ES-I3 (cell line): ENCODE measurements around the gene PITPNM3.
"Not testable (repeated sequence)": the region's sequence is repeated elsewhere in the genome, so short reads cannot be mapped to it uniquely, and the experiment has no call there.

Experiments
- H3K36me3 ChIP-seq: 2 replicates; pipeline ENCODE4 v1.6.1; 2013; ENCODE audit warnings: mild to moderate bottlenecking, low read length, control low read depth, moderate library complexity; ENCODE audit not compliant: insufficient read depth
- H3K4me1 ChIP-seq: 2 replicates; pipeline ENCODE4 v1.6.1; 2013; ENCODE audit warnings: mild to moderate bottlenecking, control low read depth, low read length; ENCODE audit not compliant: insufficient read depth
- H3K9ac ChIP-seq: 2 replicates; pipeline ENCODE4 v1.6.1; 2013; ENCODE audit warnings: low read depth, mild to moderate bottlenecking, low read length, moderate library complexity
- H3K9me3 ChIP-seq: 2 replicates; pipeline ENCODE4 v1.6.1; 2013; ENCODE audit warnings: mild to moderate bottlenecking, low read length, moderate library complexity; ENCODE audit not compliant: control insufficient read depth, insufficient read depth

Gene PITPNM3

DNA sequence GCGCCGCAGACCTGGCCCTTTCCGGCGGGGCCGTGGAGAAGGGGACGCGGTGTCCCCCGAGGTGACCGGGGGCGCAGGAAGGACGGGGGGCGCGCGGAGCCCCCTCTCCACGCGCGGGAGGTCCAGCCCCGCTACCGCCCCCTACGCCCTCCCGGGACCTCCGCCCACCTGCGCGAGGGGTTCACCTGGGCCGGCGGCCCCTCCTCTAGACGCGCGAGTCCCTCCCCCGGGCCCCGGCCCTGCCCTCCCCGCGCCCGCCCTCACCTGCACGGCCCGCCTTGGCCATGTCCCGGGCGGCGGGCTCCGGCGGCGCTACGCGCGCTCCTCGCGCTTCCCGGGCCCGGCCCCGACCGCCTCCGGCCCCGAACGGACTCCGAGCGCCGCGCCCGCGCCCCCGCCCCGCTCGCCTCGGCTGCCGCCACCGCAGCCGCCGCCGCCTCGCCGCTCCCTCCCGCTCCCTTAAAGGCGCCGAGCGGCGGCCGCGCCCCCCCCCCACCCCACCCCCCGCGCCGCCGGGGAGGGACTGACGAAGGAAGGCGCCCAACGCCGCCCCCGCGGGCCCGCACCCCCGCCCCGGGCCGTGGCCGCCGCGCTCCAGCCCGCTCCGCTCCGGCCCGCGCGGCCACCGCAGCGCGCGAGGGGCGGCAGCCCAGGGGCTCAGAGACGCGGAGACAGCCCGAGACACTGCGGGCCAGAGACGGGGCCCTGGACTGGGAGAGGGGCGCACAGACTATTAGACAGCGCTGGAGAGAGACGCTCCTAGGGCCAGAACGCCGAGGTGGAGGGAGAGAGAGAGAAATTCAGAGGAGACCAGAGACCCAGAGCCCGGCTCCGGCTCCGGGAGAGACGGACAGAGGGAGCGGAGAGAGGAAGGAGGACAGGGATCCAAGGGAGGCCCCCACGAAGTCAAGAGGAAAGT, at the start of gene PITPNM3:
Gene PITPNM3, minus strand, starts transcription at position 435 of the 919 bp plus-strand sequence. Its CDS starts 149 bp downstream, at position 286.
- Histone ChIP-seq H3K4me1 (peaks cover 8% of the 10 kb centered on the region), H3K9ac (peak within 1 kb of the TSS; percentile 66), H3K9me3 (no peaks in the 10 kb centered on the region), H3K36me3 (no peaks in the 10 kb centered on the region)

DNA sequence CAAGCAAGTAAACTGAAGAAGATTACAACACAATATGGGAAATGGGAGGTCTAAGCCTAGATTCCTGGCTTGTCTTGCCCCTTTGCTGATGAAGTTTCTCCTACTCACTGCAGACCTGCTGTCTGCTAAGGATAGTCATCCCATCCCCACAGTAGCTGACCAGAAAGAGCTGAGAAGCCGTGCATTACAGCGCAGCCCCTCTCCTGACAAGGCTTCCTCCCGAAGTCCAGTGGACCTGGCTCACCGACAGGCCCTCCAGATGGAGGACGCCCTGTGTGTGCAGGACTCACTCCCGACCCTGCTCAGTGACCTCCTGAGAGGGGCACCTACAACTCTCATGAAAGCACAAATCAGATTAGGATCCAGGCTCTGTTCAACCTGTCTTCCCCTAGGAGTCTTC, 48.8 kb upstream of the PITPNM3 start:
- Histone ChIP-seq H3K9ac (no peak overlapping the region), H3K9me3 (no peaks in the 10 kb centered on the region), H3K36me3 (peaks cover 15% of the 10 kb centered on the region), H3K4me1 (no peaks in the 10 kb centered on the region)

DNA sequence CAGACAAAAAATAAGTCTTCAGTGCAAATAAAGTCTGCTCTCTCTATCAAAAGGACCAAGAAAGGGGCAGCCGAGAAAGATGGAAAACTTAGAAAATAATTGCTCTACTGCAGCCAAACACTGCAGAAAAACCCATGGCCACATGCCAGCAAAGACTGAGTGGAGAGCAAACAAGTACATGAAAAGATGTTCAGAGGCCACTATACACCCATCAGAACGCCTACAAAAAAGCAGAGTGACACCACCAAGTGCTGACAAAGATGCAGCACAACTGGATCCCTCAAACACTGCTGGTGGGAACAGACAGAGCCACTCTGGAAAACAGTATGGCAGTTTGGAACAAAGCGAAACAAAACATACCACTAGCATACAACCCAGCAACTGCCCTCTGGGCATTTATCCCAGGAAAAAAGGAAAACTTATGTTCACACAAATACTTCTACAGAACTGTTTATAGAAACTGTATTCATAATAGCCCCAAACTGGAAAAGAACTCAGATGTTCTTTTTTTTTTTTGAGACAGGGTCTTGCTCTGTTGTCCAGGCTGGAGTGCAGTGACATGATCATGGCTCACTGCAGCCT, 47.5 kb upstream of the PITPNM3 start:
- H3K36me3 ChIP-seq: peaks cover 9% of the 10 kb centered on the region

DNA sequence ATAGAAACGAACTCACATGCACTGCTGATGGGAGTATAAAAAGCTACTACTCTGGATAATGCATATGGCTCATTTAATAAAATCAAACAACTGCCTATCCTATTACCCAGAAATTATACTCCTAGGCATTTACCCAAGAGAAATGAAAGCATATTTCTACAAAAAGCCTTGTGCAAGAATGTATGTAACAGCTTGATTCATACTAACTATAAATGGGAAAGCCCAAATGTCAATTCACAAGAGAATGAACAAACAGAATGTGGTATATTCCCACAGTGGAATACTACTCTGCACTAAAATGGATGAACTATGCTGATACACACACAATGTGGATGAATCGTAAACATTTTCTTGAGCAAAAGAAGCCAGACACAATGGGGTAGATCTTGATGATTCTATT, 45.8 kb upstream of the PITPNM3 start:
- no peaks in the 10 kb centered on the region for H3K9me3 ChIP-seq
- H3K4me1 ChIP-seq: 0 out of 2 replicates have a peak, but pooled peaks cover 3% of the 10 kb centered on the region
- peaks cover 5% of the 10 kb centered on the region; the same call in 1 of the 2 replicates for H3K36me3 ChIP-seq
- no peak overlapping the region for H3K9ac ChIP-seq

More for the DNA sequence above, 47.5 kb upstream of the PITPNM3 start:
- H3K9ac ChIP-seq: no peak overlapping the region
- no peaks in the 10 kb centered on the region for H3K9me3 ChIP-seq
- H3K4me1 ChIP-seq: 0 out of 2 replicates have a peak, but pooled peaks cover 3% of the 10 kb centered on the region

DNA sequence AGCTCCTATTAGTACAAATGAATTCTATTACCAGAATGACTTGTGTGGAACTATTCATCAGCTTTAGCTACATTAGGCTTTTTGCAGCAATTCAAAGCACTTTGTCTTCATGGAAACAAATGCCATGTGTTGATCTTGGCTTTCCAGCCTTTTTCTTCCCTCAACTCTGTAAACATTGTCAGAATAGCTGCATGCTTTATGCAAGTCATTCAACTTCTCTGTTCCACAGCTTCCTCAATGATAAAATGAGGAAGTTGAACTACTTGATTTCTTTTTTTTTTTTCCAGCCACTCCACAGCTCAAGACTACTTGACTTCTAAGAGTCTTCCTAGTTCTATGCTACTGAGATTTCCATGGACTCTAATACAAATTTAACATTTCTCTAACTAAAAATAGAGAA, 43.0 kb upstream of the PITPNM3 start:
- Histone ChIP-seq H3K36me3 (peaks cover 2% of the 10 kb centered on the region; the same call in 1 of the 2 replicates), H3K9me3 (no peaks in the 10 kb centered on the region)

DNA sequence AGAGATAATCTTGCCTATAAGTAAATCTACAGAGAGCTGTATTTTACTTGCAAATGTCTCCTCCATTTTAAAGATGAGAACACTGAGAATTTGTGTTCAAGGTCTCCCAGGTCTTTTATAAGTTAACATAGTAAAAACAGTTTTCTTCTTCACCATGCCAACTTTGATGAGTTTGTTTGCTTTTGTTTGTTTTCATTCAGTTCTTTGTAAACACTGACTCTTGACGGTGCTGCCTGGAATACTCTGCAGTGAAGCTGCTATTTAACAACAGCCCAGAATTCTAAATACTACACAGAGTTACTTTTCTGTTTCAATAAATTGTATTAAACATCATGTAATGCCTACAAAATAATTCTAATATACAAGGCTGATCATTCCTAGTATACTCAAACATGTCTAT, 41.4 kb upstream of the PITPNM3 start:
- 0 out of 2 replicates have a peak, but pooled peaks cover 3% of the 10 kb centered on the region for H3K4me1 ChIP-seq
- peaks cover 2% of the 10 kb centered on the region; the same call in 1 of the 2 replicates for H3K36me3 ChIP-seq
- H3K9ac ChIP-seq: no peak overlapping the region
- H3K9me3 ChIP-seq: no peaks in the 10 kb centered on the region

More for the DNA sequence above, 43.0 kb upstream of the PITPNM3 start:
- Histone ChIP-seq H3K9ac (no peak overlapping the region), H3K4me1 (0 out of 2 replicates have a peak, but pooled peaks cover 3% of the 10 kb centered on the region)

DNA sequence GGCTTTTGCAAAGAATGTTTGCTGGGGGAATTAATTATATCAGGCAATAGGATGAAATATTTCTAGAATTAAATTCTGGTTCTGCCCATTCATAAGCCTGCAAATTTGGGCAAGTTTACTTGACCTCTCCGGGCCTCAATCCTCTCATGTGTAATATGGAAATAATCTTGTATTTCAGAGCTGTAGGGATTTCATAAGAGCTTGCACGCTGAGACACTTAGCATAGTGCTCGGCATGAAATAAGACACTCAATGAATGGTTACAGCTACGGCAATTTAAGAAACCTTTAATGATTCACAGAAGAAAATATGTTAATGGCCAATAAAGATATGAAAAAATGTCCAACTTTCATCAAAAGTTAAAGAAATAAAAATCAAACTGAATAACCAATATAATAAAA, 40.6 kb upstream of the PITPNM3 start:
- no peak overlapping the region for H3K9ac ChIP-seq
- 0 out of 2 replicates have a peak, but pooled peaks cover 3% of the 10 kb centered on the region for H3K4me1 ChIP-seq
- H3K36me3 ChIP-seq: peaks cover 2% of the 10 kb centered on the region; the same call in 1 of the 2 replicates
- no peaks in the 10 kb centered on the region for H3K9me3 ChIP-seq

DNA sequence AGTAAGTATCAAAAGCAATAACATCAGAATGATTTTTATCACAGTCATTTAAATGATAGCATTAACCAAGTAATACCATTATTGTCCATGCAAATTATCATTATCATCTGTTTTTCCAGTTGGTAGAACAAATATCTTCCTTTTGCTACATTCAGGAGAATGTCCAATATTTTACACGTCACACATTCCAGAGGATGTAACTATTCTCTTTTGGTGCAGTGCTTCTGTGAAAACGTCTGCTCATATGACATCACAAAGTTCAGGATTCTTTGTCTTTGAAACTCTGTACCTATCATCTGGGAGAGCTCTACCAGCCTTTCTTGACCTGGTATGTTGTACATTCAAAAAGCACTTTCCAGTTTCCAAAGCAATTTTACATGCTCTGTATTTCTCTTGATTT, 40.2 kb upstream of the PITPNM3 start:
- peaks cover 3% of the 10 kb centered on the region; the same call in 1 of the 2 replicates for H3K4me1 ChIP-seq
- no peak overlapping the region for H3K9ac ChIP-seq
- peaks cover 2% of the 10 kb centered on the region; the same call in 1 of the 2 replicates for H3K36me3 ChIP-seq
- no peaks in the 10 kb centered on the region for H3K9me3 ChIP-seq

DNA sequence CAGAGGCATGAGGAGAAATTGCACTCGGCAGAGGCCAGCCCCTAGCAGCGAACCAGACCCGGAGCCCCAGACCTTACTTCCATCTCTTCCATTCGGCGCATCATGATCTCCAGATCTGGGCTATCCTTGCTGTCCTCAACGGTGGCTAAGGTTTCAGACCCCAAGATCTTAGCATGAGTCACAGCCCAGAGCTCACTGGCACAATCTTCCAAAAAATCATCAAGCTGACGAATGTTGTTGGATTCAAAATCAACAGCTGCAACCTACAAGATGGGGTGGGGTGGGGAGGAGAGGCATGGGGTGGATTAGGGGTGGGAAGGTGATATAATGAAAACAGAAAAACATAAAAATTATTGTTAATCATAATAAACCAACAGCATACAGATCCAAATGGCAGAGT, 39.7 kb upstream of the PITPNM3 start:
- H3K9ac ChIP-seq: no peak overlapping the region
- H3K36me3 ChIP-seq: peaks cover 2% of the 10 kb centered on the region; the same call in 1 of the 2 replicates
- no peaks in the 10 kb centered on the region for H3K9me3 ChIP-seq
- peaks cover 3% of the 10 kb centered on the region; the same call in 1 of the 2 replicates for H3K4me1 ChIP-seq

DNA sequence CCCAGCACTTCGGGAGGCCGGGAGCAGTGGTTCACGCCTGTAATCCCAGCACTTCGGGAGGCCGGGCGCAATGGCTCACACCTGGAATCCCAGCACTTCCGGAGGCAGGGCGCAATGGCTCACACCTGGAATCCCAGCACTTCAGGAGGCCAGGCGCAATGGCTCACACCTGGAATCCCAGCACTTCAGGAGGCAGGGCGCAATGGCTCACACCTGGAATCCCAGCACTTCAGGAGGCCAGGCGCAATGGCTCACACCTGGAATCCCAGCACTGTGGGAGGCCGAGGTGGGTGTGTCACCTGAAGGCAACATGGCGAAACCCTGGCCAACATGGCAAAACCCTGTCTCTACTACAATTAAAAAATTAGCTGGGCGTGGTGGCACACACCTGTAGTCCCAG, 37.0 kb upstream of the PITPNM3 start:
- H3K36me3 ChIP-seq: peaks cover 15% of the 10 kb centered on the region
- H3K9ac ChIP-seq, H3K9me3 ChIP-seq, H3K4me1 ChIP-seq: not testable (repeated sequence)

DNA sequence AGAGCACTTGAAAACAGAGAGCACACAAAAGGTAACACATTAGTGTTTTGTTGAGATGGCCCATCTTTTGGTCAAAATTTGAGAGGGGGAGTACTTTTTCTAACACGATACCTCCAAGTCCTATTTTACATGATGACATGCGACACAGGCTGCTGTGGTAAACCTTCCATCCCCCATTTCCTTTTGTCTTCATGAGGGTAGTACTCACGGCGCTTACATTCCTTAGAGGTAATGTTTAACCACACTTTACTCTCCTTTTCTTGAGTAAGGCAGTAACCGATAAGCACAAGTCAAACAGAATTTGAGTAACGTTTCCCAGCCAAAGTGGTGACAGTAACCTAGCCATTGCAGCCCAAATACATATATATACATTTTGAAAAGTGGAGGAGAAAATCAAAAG, 35.8 kb upstream of the PITPNM3 start:
- peaks cover 15% of the 10 kb centered on the region for H3K36me3 ChIP-seq

DNA sequence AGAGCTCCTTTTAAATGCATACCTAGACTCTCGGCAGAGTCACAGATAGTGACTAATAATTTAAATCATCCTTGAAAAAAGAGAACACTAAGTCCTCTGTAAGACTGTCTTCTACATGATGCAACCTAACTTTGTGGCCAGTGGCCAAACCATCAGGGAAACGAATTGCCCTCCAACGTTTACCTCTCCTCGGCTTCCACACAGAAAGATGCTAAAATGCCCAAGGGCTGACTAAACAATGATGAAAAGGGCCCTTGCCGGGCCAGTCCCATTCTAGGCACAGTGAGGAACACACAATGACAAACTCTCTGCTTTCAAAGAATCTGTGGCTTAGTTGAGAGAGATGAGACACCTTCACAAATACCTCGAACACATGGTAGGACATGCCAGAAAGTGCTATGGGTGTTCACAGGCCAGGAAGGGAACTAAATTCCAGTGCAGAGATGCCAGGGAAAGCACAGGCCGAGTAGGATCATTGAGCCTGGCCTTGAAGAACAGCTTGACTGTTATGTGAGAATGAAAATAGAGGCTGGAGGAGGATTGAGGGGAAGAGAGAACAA, 35.3 kb upstream of the PITPNM3 start:
- H3K4me1 ChIP-seq: no peaks in the 10 kb centered on the region; the same call in 1 of the 2 replicates
- peaks cover 17% of the 10 kb centered on the region for H3K36me3 ChIP-seq
- H3K9me3 ChIP-seq: no peaks in the 10 kb centered on the region
- no peak overlapping the region for H3K9ac ChIP-seq

More for the DNA sequence above, 35.8 kb upstream of the PITPNM3 start:
- Histone ChIP-seq H3K9me3 (no peaks in the 10 kb centered on the region), H3K4me1 (no peaks in the 10 kb centered on the region; the same call in 1 of the 2 replicates), H3K9ac (no peak overlapping the region)

DNA sequence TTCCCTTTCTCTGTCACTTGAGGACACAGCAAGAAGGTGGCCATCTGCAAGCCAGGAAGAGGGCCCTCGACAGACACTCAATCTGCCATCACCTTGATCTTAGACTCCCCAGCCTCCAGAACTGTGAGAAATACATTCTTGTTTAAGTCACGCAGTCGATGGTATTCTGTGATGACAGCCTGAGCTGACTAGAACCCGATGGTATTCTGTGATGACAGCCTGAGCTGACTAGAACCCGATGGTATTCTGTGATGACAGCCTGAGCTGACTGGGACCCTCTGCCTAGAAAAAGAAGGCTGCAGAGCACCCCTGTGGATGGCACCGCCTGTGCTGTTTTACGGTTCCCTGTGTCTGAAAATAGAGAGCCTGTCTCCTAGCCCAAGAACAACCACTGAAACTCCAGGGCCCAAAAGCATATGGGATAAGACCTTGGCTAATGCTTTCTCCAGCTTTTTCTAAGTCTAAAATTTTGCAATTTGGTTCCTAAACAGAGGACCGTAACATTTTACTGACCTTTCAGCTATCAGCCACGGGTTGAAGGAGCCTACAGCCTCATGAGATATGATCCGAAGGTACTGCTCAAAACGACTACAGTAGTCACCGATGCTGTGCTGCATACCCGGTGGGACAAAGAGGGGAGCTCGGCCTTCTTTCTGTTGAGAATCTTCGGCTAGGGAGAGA, 33.1 kb upstream of the PITPNM3 start:
- H3K9ac ChIP-seq: no peak overlapping the region
- no peaks in the 10 kb centered on the region; the same call in 1 of the 2 replicates for H3K4me1 ChIP-seq
- peaks cover 16% of the 10 kb centered on the region for H3K36me3 ChIP-seq
- peaks cover 8% of the 10 kb centered on the region; the same call in 1 of the 2 replicates for H3K9me3 ChIP-seq

DNA sequence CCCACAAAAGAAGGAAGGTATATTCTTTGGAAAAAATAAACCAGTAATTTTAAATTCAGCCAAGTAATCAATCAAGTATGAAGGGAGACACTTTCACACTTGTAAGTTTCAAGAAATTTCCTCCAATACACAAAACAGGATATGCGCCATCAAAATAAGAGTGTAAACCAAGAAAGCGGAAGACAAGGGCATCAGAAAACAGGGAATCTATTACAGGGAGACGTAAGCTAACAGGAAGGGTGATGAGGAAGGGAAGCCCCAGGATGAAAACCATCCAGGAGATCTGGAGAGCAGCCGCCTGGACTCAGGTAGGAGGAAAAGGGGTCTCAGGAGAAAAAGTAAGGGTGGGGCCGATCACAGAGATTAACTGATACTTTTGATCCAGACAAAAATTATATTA, 31.8 kb upstream of the PITPNM3 start:
- no peak overlapping the region for H3K9ac ChIP-seq
- peaks cover 8% of the 10 kb centered on the region; the same call in 1 of the 2 replicates for H3K9me3 ChIP-seq
- H3K4me1 ChIP-seq: no peaks in the 10 kb centered on the region; the same call in 1 of the 2 replicates
- H3K36me3 ChIP-seq: peaks cover 16% of the 10 kb centered on the region
